ENCODE data around the gene ST7L.

Gene ST7L

GRCh38 chr1:112618114-112618720 lies 724 bp downstream of the ST7L start:
- no peak for DNase-seq

- no peak for DNase-seq
These were observed 4.4 kb downstream of the ST7L start for GRCh38 chr1:112614460-112615065.

- DNase-seq, result no peak
These were observed 13.2 kb downstream of the ST7L start for GRCh38 chr1:112605633-112606327.

GRCh38 chr1:112603541-112603940 lies 15.4 kb downstream of the ST7L start:
- no peak for DNase-seq

- DNase-seq, result no peak
These were observed 15.9 kb downstream of the ST7L start for GRCh38 chr1:112603012-112603411.

- no peak for DNase-seq
These were observed 19.5 kb downstream of the ST7L start for GRCh38 chr1:112599477-112599876.

- DNase-seq, result no peak
These were observed 24.6 kb downstream of the ST7L start for GRCh38 chr1:112594208-112594876.

GRCh38 chr1:112589766-112590165 lies 29.2 kb downstream of the ST7L start:
- no peak for DNase-seq

- no peak for DNase-seq
These were observed 35.6 kb downstream of the ST7L start for GRCh38 chr1:112583366-112583765.

- no peak for DNase-seq
These were observed 37.3 kb downstream of the ST7L start for GRCh38 chr1:112581586-112582192.

GRCh38 chr1:112579801-112580510 lies 39.0 kb downstream of the ST7L start:
- no peak for DNase-seq

GRCh38 chr1:112576240-112576639 lies 42.7 kb downstream of the ST7L start:
- no peak for DNase-seq

GRCh38 chr1:112575154-112575804 lies 43.7 kb downstream of the ST7L start:
- no peak for DNase-seq

GRCh38 chr1:112565800-112566199 lies 53.1 kb downstream of the ST7L start:
- DNase-seq, result no peak

- DNase-seq, result no peak
These were observed 54.9 kb downstream of the ST7L start for GRCh38 chr1:112564081-112564480.

GRCh38 chr1:112563341-112563740 lies 55.6 kb downstream of the ST7L start:
- no peak for DNase-seq

GRCh38 chr1:112558634-112559033 lies 60.3 kb downstream of the ST7L start:
- no peak for DNase-seq

- no peak for DNase-seq
These were observed 61.6 kb downstream of the ST7L start for GRCh38 chr1:112557385-112557784.

- no peak for DNase-seq
These were observed 64.5 kb downstream of the ST7L start for GRCh38 chr1:112554411-112554810.

GRCh38 chr1:112549590-112549989 lies 69.4 kb downstream of the ST7L start:
- DNase-seq, result no peak

- no peak for DNase-seq
These were observed 70.4 kb downstream of the ST7L start for GRCh38 chr1:112548547-112548946.

- DNase-seq, result no peak
These were observed 72.9 kb downstream of the ST7L start for GRCh38 chr1:112546076-112546475.

Data from activated T-cell treated with anti-CD3 and anti-CD28 coated beads for 4 hours (primary cell).